K562 (cell line): ENCODE results near the gene EHBP1L1.

Experiments used
- JUN ChIP-seq, 2 experiments: sonication (generic) in 1 of 2; formaldehyde crosslinking in 1 of 2; IDR thresholded peaks; 2 replicates each; pipeline versions ENCODE4 v1.6.1 to v1.8.0; 2012 to 2022; ENCODE audit warnings: borderline replicate concordance in 2 of 2, mild to moderate bottlenecking in 2 of 2, improper control_type of control experiment in 1 of 2, low read depth in 1 of 2, low read length in 1 of 2, missing genetic modification reagents in 1 of 2
- MAX ChIP-seq: sonication (generic); formaldehyde crosslinking; IDR thresholded peaks from 2 replicates; pipeline ENCODE4 v1.9.0; 2022; ENCODE audit warnings: mild to moderate bottlenecking, missing genetic modification reagents
- PKNOX1 ChIP-seq: fragments of 450-650 bp; IDR thresholded peaks from 2 replicates; pipeline ENCODE4 v1.6.1; 2016
- RFX1 ChIP-seq: fragments of 450-650 bp; IDR thresholded peaks from 2 replicates; pipeline ENCODE4 v1.6.1; 2016; ENCODE audit warnings: mild to moderate bottlenecking, moderate library complexity
- ZNF282 ChIP-seq: sonication (generic); formaldehyde crosslinking; IDR thresholded peaks from 2 replicates; pipeline ENCODE4 v1.8.1; 2023; ENCODE audit warnings: missing genetic modification reagents

- TF ChIP-seq MAX (CRISPR knock-in tag) (no peak), PKNOX1 (no peak), ZNF282 (CRISPR knock-in tag) (no peak), JUN (IDR thresholded peaks at IDR 0.05; ENCODE audit: borderline replicate concordance, low read depth, low read length) (no peak), JUN (CRISPR knock-in tag; IDR thresholded peaks at IDR 0.05; ENCODE audit: borderline replicate concordance) (no peak), RFX1 (no peak)
Measured at GRCh38 chr11:65554842-65555430, 20.9 kb upstream of the EHBP1L1 start.
